Retina (tissue), 1 donor: ENCODE measurements around the gene DLG2.

ENCODE experiments used
- DNase-seq: peaks from one replicate; pipeline ENCODE4 v3.0.0-alpha.2; 2016

DLG2 gene

GRCh38 chr11:85541683-85542082 lies 85.5 kb downstream of the DLG2 start:
- DNase-seq: no peak

DNA sequence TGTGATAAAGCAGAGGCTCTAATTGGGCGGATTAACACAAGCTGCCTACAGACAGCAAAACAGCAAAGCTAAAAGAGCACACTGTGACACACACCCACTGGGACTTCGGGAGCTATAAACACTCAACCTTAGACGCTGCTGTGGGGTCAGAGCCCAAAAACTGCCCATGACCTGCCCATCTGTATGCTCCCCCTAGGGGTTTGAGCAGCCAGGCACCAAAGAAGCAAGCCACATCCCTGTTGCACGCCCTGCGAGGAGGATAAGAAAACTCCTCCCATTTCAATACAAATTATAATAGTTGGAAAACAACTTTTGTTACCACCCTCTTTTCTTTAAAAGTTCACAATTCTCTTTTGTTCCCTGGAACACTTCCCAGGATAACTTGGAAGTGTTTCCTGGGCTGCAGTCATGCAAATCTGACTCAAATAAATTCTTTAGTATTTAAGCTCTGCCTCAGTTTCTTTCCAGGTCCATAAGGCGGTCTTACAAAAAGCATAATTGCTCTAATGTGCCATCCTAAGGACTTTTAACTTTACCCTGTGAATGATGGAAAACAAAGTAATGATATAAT lies 86.4 kb downstream of the DLG2 start:
- no peak for DNase-seq

DNA sequence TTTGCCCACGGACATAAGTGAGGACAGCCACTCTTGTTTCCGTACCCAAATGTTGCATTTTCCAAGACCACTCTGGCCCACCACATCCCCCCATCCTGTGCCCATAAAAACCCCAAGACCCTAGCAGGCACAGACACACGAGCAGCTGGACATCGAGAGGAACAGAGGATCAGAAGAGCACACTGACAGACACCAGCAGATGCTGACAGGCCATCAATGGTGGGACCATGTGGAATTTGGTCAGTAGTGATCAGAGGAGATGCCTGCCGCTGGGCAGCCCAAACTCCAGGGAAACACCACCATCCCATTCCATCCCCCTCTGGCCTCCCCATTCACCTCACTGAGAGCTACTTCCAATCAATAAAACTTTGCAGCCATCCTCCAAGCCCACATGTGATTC lies 87.0 kb downstream of the DLG2 start:
- no peak for DNase-seq

DNA sequence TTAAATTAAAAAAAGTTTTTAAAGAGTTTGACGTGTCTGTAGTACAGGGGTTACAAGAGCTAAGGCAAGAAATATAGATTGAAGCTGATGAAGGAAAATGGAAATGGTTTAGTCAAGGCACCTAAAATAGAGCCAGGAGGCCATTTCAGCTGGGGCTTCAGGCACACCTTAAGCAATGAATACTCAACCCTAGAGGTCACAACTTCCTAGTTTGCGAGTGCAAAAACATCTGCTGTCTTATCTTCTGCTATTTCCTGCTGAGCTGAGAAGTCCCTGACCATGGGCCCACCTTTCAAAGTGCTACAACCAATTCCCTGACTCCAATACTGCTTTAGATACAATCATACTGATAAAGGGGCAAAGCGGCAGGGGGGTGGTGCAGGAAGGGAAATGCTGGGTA lies 87.4 kb downstream of the DLG2 start:
- no peak for DNase-seq

- DNase-seq: no peak
Observed at GRCh38 chr11:85539029-85539689, 88.0 kb downstream of the DLG2 start.

- no peak for DNase-seq
Observed at GRCh38 chr11:85536438-85536837, 90.7 kb downstream of the DLG2 start.

GRCh38 chr11:85534806-85535205 lies 92.3 kb downstream of the DLG2 start:
- DNase-seq: no peak

DNA sequence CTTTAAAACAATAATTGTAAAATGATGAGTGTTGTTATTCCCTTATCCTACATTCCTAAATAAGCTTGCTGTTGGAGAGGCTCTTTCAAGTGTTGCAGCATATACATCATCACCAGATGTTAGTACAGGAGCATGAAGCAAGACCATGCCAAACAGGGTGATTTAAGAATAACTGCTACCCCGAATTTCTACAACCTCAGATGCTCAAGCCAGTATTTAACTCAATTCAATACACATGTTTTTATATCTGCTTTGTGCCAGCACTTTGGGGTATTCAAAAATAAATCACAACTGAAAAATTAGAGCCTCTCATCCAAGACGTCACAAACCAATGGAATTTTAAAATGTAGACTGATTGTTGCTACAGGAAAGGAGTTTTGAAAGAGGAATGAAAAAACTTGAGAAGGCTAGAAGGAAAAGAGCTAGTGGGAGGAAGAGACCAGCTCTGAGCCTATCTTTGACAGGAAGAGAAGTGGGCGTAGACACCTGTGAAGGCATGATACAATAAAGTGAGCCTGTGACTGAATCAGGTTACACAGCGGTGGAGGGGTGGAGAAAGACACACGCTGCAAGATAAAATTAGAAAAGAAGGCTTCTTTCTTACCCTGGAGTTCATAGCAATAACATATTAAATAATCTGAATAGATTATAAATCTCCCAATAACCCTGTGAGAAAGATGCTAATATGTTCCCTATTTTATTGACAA lies 95.8 kb downstream of the DLG2 start:
- no peak for DNase-seq

- DNase-seq: no peak
Observed at GRCh38 chr11:85530634-85531033, 96.5 kb downstream of the DLG2 start.

- DNase-seq: no peak
Observed at GRCh38 chr11:85526564-85526963, 100.6 kb downstream of the DLG2 start.

DNA sequence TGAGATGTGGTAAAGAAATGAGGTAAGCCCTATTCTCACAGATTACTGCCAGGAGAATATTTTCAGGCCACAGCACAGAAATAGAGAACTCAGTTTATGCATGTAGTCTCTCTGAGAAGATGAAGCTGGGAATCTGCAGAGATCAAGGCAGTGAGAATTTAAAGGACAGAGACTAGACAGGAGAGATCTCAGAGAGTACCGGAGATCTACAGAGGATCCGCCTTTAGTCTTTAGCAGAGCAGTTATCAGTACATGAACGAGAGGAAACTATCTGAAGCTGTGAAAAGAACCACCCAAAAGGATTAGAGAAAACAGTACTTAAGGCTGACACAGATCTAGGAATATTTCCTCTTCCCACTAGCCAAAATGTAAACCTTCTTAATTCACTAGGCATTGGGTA lies 101.5 kb downstream of the DLG2 start:
- DNase-seq: no peak

GRCh38 chr11:85517272-85517671 lies 109.9 kb downstream of the DLG2 start:
- DNase-seq: no peak

- DNase-seq: no peak
Observed at GRCh38 chr11:85495918-85496317, 131.2 kb downstream of the DLG2 start.

DNA sequence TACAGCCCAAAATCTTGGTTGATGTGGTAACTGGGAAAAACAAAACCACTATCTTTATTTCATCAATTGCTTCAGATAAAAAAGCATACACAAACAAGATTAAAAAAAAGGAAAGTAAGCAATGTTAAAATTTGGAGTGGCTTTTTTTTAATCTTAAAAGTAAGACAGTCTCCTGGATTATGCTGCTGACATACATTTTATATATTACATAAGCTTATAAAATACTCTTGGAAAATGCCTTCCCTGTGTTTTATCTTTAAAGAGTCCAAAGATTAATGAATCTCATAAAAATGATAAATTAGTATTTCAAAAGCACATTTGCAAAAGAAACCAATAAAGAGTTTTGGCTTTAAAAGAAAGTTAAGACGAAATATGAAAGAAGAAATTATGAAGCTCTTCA lies 132.7 kb downstream of the DLG2 start:
- no peak for DNase-seq

GRCh38 chr11:85485902-85486301 lies 141.2 kb downstream of the DLG2 start:
- DNase-seq: no peak

GRCh38 chr11:85483861-85484260 lies 143.3 kb downstream of the DLG2 start:
- no peak for DNase-seq

- no peak for DNase-seq
Observed at GRCh38 chr11:85481862-85482261, 145.3 kb downstream of the DLG2 start.

GRCh38 chr11:85475660-85476517 lies 151.3 kb downstream of the DLG2 start:
- no peak for DNase-seq

DNA sequence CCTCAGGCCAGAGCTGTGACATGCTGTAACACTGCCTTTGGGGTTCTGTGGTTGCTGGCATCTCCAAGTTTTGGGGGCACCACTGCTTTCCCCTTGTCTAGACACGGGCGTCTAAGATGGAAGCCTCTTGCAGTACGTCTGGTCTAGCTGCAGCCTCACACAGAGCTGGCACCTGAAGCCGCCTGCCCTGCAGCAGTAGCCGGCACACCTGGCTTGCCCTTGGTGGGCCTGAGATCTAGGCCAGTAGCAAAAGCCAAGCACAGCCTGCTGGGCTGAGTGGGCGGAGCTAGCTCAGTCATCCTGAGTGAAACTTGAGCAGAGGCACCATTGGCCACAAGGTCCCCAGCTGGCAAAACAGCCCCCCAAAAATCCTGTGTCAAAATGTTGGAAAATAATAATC lies 154.2 kb downstream of the DLG2 start:
- DNase-seq: no peak

- no peak for DNase-seq
Observed at GRCh38 chr11:85464283-85464682, 162.9 kb downstream of the DLG2 start.

GRCh38 chr11:85459304-85459703 lies 167.8 kb downstream of the DLG2 start:
- no peak for DNase-seq

GRCh38 chr11:85444479-85444878 lies 182.7 kb downstream of the DLG2 start:
- DNase-seq: no peak

- DNase-seq: no peak
Observed at GRCh38 chr11:85440273-85440672, 186.9 kb downstream of the DLG2 start.

DNA sequence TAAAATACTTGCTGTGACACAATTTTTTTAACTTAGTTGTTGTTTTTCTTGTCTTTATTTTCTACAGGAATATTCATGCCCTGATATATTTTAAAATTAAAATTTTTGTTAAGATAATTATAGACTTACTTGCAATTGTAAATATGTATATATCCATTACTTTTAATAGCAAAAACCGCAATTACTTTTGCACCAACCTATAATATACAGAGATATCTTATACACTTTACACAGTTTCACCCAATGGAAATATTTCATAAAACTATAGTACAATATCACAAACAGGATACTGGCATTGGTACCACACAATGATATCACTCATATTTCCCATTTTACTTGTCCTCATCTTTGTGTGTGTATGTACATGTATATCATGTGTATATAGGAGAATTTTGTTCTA lies 188.8 kb downstream of the DLG2 start:
- DNase-seq: no peak
